Activated CD4-positive, CD25-positive, alpha-beta regulatory T cell treated with anti-CD3 and anti-CD28 coated beads, Interleukin-2, amount 50 U/mL, for 16 hours (primary cell): ENCODE measurements around the gene RPL10.

Experiments used
- DNase-seq: peaks from one replicate; pipeline ENCODE4 v3.0.0-alpha.2; 2020; ENCODE audit warnings: low read depth, low spot score

The RPL10 gene

GRCh38 chrX:154362085-154362742 is 36.0 kb upstream of the RPL10 start:
- DNase-seq = no peak

- DNase-seq = no peak
These were observed 34.3 kb upstream of the RPL10 start for GRCh38 chrX:154363706-154364439.

- no peak for DNase-seq
These were observed 33.1 kb upstream of the RPL10 start for GRCh38 chrX:154365052-154365600.

GRCh38 chrX:154365997-154366665 is 32.0 kb upstream of the RPL10 start:
- no peak for DNase-seq

- no peak for DNase-seq
These were observed 31.5 kb upstream of the RPL10 start for GRCh38 chrX:154366666-154367055.

- DNase-seq = no peak
These were observed 30.5 kb upstream of the RPL10 start for GRCh38 chrX:154367474-154368308.

- DNase-seq = peak; percentile 80
These were observed 29.3 kb upstream of the RPL10 start for GRCh38 chrX:154368630-154369448.

GRCh38 chrX:154369449-154370299 is 28.5 kb upstream of the RPL10 start:
- no peak for DNase-seq

GRCh38 chrX:154370300-154371016 is 27.7 kb upstream of the RPL10 start:
- DNase-seq = no peak

- DNase-seq = peak; percentile 88
These were observed 27.0 kb upstream of the RPL10 start for GRCh38 chrX:154371017-154371788.

GRCh38 chrX:154371789-154372300 is 26.3 kb upstream of the RPL10 start:
- DNase-seq = no peak

GRCh38 chrX:154372612-154373022 is 25.6 kb upstream of the RPL10 start:
- DNase-seq = no peak

- no peak for DNase-seq
These were observed 24.6 kb upstream of the RPL10 start for GRCh38 chrX:154373340-154374306.

GRCh38 chrX:154374313-154375155 is 23.6 kb upstream of the RPL10 start, which contains the start of gene FLNA:
TSS of gene FLNA (minus strand) at chrX:154374634. CDS start at chrX:154371245, 3,389 bp downstream.
- no peak for DNase-seq

GRCh38 chrX:154375156-154375504 is 23.0 kb upstream of the RPL10 start:
- no peak for DNase-seq

- DNase-seq = no peak
These were observed 21.4 kb upstream of the RPL10 start for GRCh38 chrX:154376774-154377173.
